Measurements from ENCODE around the gene ARHGEF16.

Gene ARHGEF16

DNA sequence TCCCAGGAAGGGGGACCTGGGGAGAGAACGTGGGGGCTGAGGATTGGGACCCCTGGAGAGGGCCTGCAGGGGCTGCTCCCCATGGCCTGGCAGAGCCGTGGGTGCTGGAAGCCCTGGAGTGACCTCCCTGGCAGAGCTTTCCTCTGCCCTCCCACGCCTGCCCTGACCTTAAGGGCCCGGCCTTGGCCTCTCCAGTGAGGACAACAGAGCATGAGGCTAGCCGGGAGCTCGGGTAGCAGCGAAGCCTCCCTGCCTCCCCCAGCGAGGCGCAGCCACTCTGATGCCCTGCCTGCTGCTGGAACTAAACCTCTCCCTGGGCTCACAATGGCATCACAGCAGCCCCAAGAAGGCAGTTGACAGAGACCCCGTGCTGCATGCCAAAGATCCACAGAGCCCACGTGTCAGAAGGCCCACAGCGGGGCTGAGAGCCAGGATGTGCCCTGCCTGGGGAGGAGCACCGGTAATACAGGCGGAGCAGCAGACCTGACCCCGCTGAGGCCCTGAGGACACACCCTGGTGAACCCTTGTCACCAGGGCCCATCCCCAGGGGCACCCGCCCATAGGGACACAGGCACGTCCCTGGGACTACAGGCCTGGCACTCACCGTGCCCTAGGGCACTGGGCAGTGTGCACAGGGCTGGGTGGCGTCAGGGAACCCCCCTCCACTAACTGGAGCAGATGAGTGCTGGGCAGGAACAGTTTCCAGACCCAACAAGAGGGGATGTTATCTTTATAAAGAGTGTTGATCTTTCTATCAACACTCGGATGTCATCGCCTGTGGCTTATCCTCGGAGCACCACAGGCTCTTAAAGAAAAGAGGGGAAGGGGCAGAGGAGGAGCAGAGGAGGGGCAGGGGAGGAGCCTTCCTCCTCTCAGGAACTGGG, 48.4 kb downstream of the ARHGEF16 start:
- Histone ChIP-seq H3K9ac (ENCODE audit: low read length) (no peak overlapping the region), H3K4me1 (ENCODE audit: control insufficient read depth, insufficient read depth, low read length) (no peaks in the 10 kb centered on the region), H3K36me3 (ENCODE audit: control insufficient read depth, insufficient read depth, low read length) (no peaks in the 10 kb centered on the region), H3K4me3 (ENCODE audit: low read length) (no peak overlapping the region), H3K27ac (ENCODE audit: low read depth, low read length) (no peak overlapping the region), H3K27me3 (ENCODE audit: control insufficient read depth, insufficient read depth, low read length) (no peaks in the 10 kb centered on the region)

DNA sequence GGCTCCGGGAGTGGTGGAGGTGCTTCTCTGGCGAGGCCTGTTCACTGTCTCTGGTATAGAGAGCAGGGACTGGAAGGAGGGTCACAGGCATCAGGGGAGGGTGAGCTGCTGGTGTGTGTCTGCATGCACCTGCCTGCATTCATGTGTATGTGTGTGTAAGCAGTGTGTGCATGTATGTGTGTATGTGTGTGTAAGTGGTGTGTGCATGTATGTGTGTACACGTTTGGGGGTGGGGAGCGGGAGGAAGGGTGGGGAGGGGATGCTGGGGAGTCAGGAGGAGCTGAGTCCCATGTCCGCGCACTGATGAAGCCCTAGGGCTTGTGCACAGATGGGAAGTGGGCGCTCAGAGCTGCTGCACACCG, 49.0 kb downstream of the ARHGEF16 start:
- Histone ChIP-seq H3K4me3 (ENCODE audit: low read length) (no peak overlapping the region), H3K4me1 (ENCODE audit: control insufficient read depth, insufficient read depth, low read length) (no peaks in the 10 kb centered on the region), H3K9ac (ENCODE audit: low read length) (no peak overlapping the region), H3K27ac (ENCODE audit: low read depth, low read length) (no peak overlapping the region), H3K27me3 (ENCODE audit: control insufficient read depth, insufficient read depth, low read length) (no peaks in the 10 kb centered on the region), H3K36me3 (ENCODE audit: control insufficient read depth, insufficient read depth, low read length) (no peaks in the 10 kb centered on the region)

- H3K36me3 ChIP-seq (ENCODE audit: control insufficient read depth, insufficient read depth, low read length): no peaks in the 10 kb centered on the region
- H3K4me1 ChIP-seq (ENCODE audit: control insufficient read depth, insufficient read depth, low read length): no peaks in the 10 kb centered on the region
- no peaks in the 10 kb centered on the region for H3K27me3 ChIP-seq (ENCODE audit: control insufficient read depth, insufficient read depth, low read length)
- H3K27ac ChIP-seq (ENCODE audit: low read depth, low read length): no peak overlapping the region
- no peak overlapping the region for H3K9ac ChIP-seq (ENCODE audit: low read length)
- H3K4me3 ChIP-seq (ENCODE audit: low read length): no peak overlapping the region
These were observed 49.8 kb downstream of the ARHGEF16 start for GRCh38 chr1:3504151-3504821.

- no peaks in the 10 kb centered on the region for H3K27me3 ChIP-seq (ENCODE audit: control insufficient read depth, insufficient read depth, low read length)
- H3K4me1 ChIP-seq (ENCODE audit: control insufficient read depth, insufficient read depth, low read length): no peaks in the 10 kb centered on the region
- H3K36me3 ChIP-seq (ENCODE audit: control insufficient read depth, insufficient read depth, low read length): no peaks in the 10 kb centered on the region
- no peak overlapping the region for H3K27ac ChIP-seq (ENCODE audit: low read depth, low read length)
- H3K9ac ChIP-seq (ENCODE audit: low read length): no peak overlapping the region
- H3K4me3 ChIP-seq (ENCODE audit: low read length): no peak overlapping the region
These were observed 50.3 kb downstream of the ARHGEF16 start for GRCh38 chr1:3504822-3505153.

DNA sequence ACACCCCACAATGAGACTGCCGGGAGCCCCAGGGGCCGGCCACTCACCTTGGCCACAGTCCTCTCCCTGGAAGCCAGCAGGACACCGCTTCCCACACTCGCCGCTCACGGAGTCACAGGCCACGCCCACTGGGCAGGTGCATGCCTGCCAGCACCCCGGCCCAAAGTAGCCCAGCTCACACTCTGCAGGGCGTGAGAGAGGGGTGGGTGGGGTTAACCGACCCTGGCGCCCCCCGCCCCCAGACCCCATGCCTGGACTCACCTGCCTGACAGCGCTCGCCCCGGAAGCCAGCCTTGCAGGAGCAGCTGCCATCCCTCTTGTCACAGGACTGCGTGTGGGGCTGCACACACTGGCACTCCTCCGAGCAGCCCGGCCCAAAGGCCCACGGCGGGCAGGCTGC, 50.7 kb downstream of the ARHGEF16 start:
- no peak overlapping the region for H3K4me3 ChIP-seq (ENCODE audit: low read length)
- no peak overlapping the region for H3K9ac ChIP-seq (ENCODE audit: low read length)
- H3K27ac ChIP-seq (ENCODE audit: low read depth, low read length): no peak overlapping the region
- H3K36me3 ChIP-seq (ENCODE audit: control insufficient read depth, insufficient read depth, low read length): no peaks in the 10 kb centered on the region
- no peaks in the 10 kb centered on the region for H3K4me1 ChIP-seq (ENCODE audit: control insufficient read depth, insufficient read depth, low read length)
- H3K27me3 ChIP-seq (ENCODE audit: control insufficient read depth, insufficient read depth, low read length): no peaks in the 10 kb centered on the region

DNA sequence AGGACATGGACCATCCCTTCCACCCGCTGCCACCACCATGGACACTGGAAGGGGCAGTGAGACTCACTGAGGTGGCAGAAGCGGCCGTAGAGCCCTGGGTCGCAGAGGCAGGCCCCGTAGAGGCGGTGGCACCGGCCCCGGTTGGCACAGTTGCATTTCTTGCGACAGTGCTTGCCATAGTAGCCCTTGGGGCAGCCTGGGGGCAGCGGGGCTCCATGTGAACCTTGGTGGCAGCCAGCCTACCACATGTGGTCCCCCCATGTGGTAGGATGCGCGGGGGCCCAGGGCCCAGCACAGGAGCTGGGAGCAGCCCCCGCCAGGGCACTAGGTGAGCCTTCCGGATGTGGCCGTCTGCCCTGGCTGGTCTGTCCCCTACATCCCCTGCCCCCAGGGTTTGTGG, 51.6 kb downstream of the ARHGEF16 start:
- H3K36me3 ChIP-seq (ENCODE audit: control insufficient read depth, insufficient read depth, low read length): no peaks in the 10 kb centered on the region
- no peak overlapping the region for H3K4me3 ChIP-seq (ENCODE audit: low read length)
- H3K27ac ChIP-seq (ENCODE audit: low read depth, low read length): no peak overlapping the region
- no peak overlapping the region for H3K9ac ChIP-seq (ENCODE audit: low read length)
- no peaks in the 10 kb centered on the region for H3K4me1 ChIP-seq (ENCODE audit: control insufficient read depth, insufficient read depth, low read length)
- no peaks in the 10 kb centered on the region for H3K27me3 ChIP-seq (ENCODE audit: control insufficient read depth, insufficient read depth, low read length)

- no peaks in the 10 kb centered on the region for H3K27me3 ChIP-seq (ENCODE audit: control insufficient read depth, insufficient read depth, low read length)
- no peak overlapping the region for H3K27ac ChIP-seq (ENCODE audit: low read depth, low read length)
- no peaks in the 10 kb centered on the region for H3K4me1 ChIP-seq (ENCODE audit: control insufficient read depth, insufficient read depth, low read length)
- no peaks in the 10 kb centered on the region for H3K36me3 ChIP-seq (ENCODE audit: control insufficient read depth, insufficient read depth, low read length)
- no peak overlapping the region for H3K9ac ChIP-seq (ENCODE audit: low read length)
- no peak overlapping the region for H3K4me3 ChIP-seq (ENCODE audit: low read length)
These were observed 52.5 kb downstream of the ARHGEF16 start for GRCh38 chr1:3506943-3507342.

DNA sequence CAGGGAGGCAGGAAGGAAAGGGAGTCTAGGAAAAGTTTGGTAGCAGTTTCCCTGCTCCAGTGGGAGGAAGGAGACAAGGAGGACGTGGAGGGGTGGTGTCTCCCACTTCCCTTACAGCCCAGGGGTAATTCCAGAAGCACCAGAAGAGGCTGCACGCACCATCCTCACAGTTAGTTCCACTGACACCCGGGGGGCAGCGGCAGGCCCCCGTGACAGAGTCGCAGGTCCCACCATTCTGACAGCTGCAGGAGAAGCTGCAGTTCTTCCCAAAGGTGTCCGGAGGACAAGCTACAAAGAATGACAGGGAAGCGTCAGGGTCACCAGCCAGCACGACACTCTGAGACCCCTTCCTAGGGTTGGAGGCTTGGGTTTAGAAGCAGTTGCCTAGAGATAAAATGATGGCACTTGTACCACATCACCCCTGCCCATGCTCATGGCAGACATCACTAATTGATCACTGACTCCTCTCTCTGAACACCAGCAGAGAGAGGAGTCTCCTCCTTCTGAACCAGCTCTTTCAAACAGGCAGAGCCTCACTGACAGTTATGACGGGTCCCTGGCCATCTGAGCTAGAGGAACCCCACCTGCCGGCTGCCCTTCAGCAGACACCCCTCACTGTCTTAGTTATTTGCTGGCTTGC, 53.3 kb downstream of the ARHGEF16 start:
- Histone ChIP-seq H3K36me3 (ENCODE audit: control insufficient read depth, insufficient read depth, low read length) (no peaks in the 10 kb centered on the region), H3K27ac (ENCODE audit: low read depth, low read length) (no peak overlapping the region), H3K9ac (ENCODE audit: low read length) (no peak overlapping the region), H3K4me1 (ENCODE audit: control insufficient read depth, insufficient read depth, low read length) (no peaks in the 10 kb centered on the region), H3K4me3 (ENCODE audit: low read length) (no peak overlapping the region), H3K27me3 (ENCODE audit: control insufficient read depth, insufficient read depth, low read length) (no peaks in the 10 kb centered on the region)

GRCh38 chr1:3508757-3509415, 54.4 kb downstream of the ARHGEF16 start:
- H3K36me3 ChIP-seq (ENCODE audit: control insufficient read depth, insufficient read depth, low read length): no peaks in the 10 kb centered on the region
- H3K4me3 ChIP-seq (ENCODE audit: low read length): no peak overlapping the region
- H3K4me1 ChIP-seq (ENCODE audit: control insufficient read depth, insufficient read depth, low read length): no peaks in the 10 kb centered on the region
- H3K9ac ChIP-seq (ENCODE audit: low read length): no peak overlapping the region
- no peak overlapping the region for H3K27ac ChIP-seq (ENCODE audit: low read depth, low read length)
- H3K27me3 ChIP-seq (ENCODE audit: control insufficient read depth, insufficient read depth, low read length): no peaks in the 10 kb centered on the region

- no peak overlapping the region for H3K4me3 ChIP-seq (ENCODE audit: low read length)
- no peaks in the 10 kb centered on the region for H3K36me3 ChIP-seq (ENCODE audit: control insufficient read depth, insufficient read depth, low read length)
- no peaks in the 10 kb centered on the region for H3K4me1 ChIP-seq (ENCODE audit: control insufficient read depth, insufficient read depth, low read length)
- no peaks in the 10 kb centered on the region for H3K27me3 ChIP-seq (ENCODE audit: control insufficient read depth, insufficient read depth, low read length)
- no peak overlapping the region for H3K9ac ChIP-seq (ENCODE audit: low read length)
- H3K27ac ChIP-seq (ENCODE audit: low read depth, low read length): no peak overlapping the region
These were observed 55.3 kb downstream of the ARHGEF16 start for GRCh38 chr1:3509721-3510120.

GRCh38 chr1:3510136-3510955, 55.9 kb downstream of the ARHGEF16 start:
- H3K36me3 ChIP-seq (ENCODE audit: control insufficient read depth, insufficient read depth, low read length): no peaks in the 10 kb centered on the region
- no peak overlapping the region for H3K27ac ChIP-seq (ENCODE audit: low read depth, low read length)
- H3K4me3 ChIP-seq (ENCODE audit: low read length): no peak overlapping the region
- H3K9ac ChIP-seq (ENCODE audit: low read length): no peak overlapping the region
- H3K27me3 ChIP-seq (ENCODE audit: control insufficient read depth, insufficient read depth, low read length): no peaks in the 10 kb centered on the region
- no peaks in the 10 kb centered on the region for H3K4me1 ChIP-seq (ENCODE audit: control insufficient read depth, insufficient read depth, low read length)

DNA sequence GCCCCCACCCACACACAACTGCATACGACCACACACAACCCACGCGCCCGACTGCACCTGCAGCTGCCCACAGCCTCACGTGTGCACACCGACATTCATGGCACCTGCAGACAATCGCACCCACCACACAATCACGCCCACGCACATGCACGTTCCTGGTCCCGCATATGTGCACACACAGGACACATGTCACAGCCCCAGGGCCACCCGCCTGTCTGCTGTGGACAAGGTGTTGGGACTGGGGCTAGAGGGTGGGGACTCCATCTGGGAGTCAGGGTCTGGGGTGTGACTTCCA, 56.4 kb downstream of the ARHGEF16 start:
- H3K4me3 ChIP-seq (ENCODE audit: low read length): no peak overlapping the region
- no peak overlapping the region for H3K27ac ChIP-seq (ENCODE audit: low read depth, low read length)
- H3K27me3 ChIP-seq (ENCODE audit: control insufficient read depth, insufficient read depth, low read length): no peaks in the 10 kb centered on the region
- no peaks in the 10 kb centered on the region for H3K36me3 ChIP-seq (ENCODE audit: control insufficient read depth, insufficient read depth, low read length)
- no peaks in the 10 kb centered on the region for H3K4me1 ChIP-seq (ENCODE audit: control insufficient read depth, insufficient read depth, low read length)
- H3K9ac ChIP-seq (ENCODE audit: low read length): no peak overlapping the region
